ENCODE measurements around the gene PSMA6.
A peak's percentile ranks its signal among the peaks of the same experiment; 100 is the strongest.

DNA sequence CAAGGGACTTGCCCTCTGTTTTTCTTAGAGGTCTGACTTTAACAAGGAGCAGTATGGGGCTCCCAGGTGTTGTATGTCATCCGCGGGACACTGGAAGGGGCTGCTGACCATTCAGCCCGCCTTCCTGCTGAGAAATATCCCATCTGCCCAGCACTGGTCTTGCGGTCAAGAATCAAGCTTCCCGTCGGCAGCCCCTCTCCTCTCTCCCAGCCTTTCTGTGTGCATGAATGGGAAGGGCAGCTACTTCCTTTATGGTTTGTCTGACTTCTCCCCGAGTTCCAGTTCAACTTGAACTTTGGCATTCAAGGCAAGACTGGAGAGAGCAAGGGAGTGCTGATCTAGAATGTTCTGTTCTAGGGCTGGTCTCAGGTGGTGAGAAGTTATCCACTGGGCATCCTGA is 51.5 kb downstream of the PSMA6 start:
- TF ChIP-seq, protein P1, sequence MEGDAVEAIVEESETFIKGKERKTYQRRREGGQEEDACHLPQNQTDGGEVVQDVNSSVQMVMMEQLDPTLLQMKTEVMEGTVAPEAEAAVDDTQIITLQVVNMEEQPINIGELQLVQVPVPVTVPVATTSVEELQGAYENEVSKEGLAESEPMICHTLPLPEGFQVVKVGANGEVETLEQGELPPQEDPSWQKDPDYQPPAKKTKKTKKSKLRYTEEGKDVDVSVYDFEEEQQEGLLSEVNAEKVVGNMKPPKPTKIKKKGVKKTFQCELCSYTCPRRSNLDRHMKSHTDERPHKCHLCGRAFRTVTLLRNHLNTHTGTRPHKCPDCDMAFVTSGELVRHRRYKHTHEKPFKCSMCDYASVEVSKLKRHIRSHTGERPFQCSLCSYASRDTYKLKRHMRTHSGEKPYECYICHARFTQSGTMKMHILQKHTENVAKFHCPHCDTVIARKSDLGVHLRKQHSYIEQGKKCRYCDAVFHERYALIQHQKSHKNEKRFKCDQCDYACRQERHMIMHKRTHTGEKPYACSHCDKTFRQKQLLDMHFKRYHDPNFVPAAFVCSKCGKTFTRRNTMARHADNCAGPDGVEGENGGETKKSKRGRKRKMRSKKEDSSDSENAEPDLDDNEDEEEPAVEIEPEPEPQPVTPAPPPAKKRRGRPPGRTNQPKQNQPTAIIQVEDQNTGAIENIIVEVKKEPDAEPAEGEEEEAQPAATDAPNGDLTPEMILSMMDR (IDR thresholded peaks at IDR 0.05): no peak
- TF ChIP-seq POLR2A (IDR thresholded peaks at IDR 0.05): peak in 1 of 2 donors; percentile 71

Data from Peyer's patch (tissue), 4 donors.